T-helper 17 cell (primary cell): ENCODE data around the gene PRSS3. TPM values are rescaled to one million over a fixed set of nuclear protein-coding genes. Genes with fewer than 3 reads are reported as not detected.
"Not testable (repeated sequence)": the region's sequence is repeated elsewhere in the genome, so short reads cannot be mapped to it uniquely, and the experiment has no call there.

Experiments
- ATAC-seq: fragments of 150-1000 bp; cut with Tn5 transposase; 2 replicates; pipeline ENCODE4 v1.10.0; 2021; ENCODE audit warnings: mild to moderate bottlenecking, moderate library complexity
- DNase-seq, 3 donors: peaks; one replicate each; pipeline versions ENCODE4 v3.0.0 to v3.0.0-alpha.2; 2020 to 2021
- H3K9me3 ChIP-seq: one replicate; pipeline ENCODE4 v1.7.0; 2013; ENCODE audit warnings: low read length, mild to moderate bottlenecking; ENCODE audit not compliant: control insufficient read depth, poor library complexity, severe bottlenecking
- H3K27ac Mint-ChIP-seq: one replicate; pipeline ENCODE4 v1.8.0; 2022; ENCODE audit warnings: mild to moderate bottlenecking, moderate library complexity, mixed read lengths
- H3K27me3 Mint-ChIP-seq: one replicate; pipeline ENCODE4 v1.8.0; 2022; ENCODE audit warnings: mixed read lengths
- H3K36me3 Mint-ChIP-seq: one replicate; pipeline ENCODE4 v1.8.0; 2022; ENCODE audit warnings: low read depth, mixed read lengths
- H3K4me1 Mint-ChIP-seq: one replicate; pipeline ENCODE4 v1.8.0; 2022; ENCODE audit warnings: mild to moderate bottlenecking, mixed read lengths
- H3K4me3 Mint-ChIP-seq: one replicate; pipeline ENCODE4 v1.8.0; 2022; ENCODE audit warnings: mild to moderate bottlenecking, moderate library complexity, mixed read lengths
- total RNA-seq, 4 donors: library from RNA in 2 of 4; stranded (reverse) in 2 of 4; gene quantifications; one replicate each; pipeline ENCODE4 v1.2.3 and lab custom pipeline; 2022 to 2026

PRSS3 gene
- total RNA-seq, 2 donors from 2014 or later = not detected

- no peaks in the 10 kb centered on the region for H3K9me3 ChIP-seq
- ATAC-seq (no peak), DNase-seq (no peak)
- Mint-ChIP-seq H3K36me3 (no peaks in the 10 kb centered on the region), H3K27me3 (peaks cover 5% of the 10 kb centered on the region), H3K4me3 (no peak overlapping the region), H3K27ac (peak overlapping the region; percentile 93), H3K4me1 (peaks cover 42% of the 10 kb centered on the region)
These were observed 20.4 kb downstream of the PRSS3 start for GRCh38 chr9:33815781-33816180.

GRCh38 chr9:33816327-33817252 is 21.2 kb downstream of the PRSS3 start, which contains the start of gene UBE2R2:
TSS of gene UBE2R2 (plus strand) at chr9:33817160. CDS start at chr9:33817758, 598 bp downstream.
- Mint-ChIP-seq H3K36me3 (no peaks in the 10 kb centered on the region), H3K4me1 (peaks cover 44% of the 10 kb centered on the region), H3K27me3 (peaks cover 5% of the 10 kb centered on the region), H3K27ac (peak within 1 kb of the TSS; percentile 93), H3K4me3 (peak within 1 kb of the TSS; percentile 91)
- ATAC-seq = peak; percentile 84
- no peaks in the 10 kb centered on the region for H3K9me3 ChIP-seq
- DNase-seq = peak; percentile 81 to 95 (median 93)

- Mint-ChIP-seq H3K27ac (no peak overlapping the region), H3K36me3 (no peaks in the 10 kb centered on the region), H3K4me3 (peak overlapping the region; percentile 91), H3K4me1 (peaks cover 42% of the 10 kb centered on the region), H3K27me3 (no peaks in the 10 kb centered on the region)
- ATAC-seq = peak; percentile 1
- peak; percentile 25 to 46 (median 40) for DNase-seq
- H3K9me3 ChIP-seq = no peaks in the 10 kb centered on the region
These were observed 22.2 kb downstream of the PRSS3 start for GRCh38 chr9:33817327-33818166.

- DNase-seq = peak in 1 of 3 donors; percentile 14
- no peak for ATAC-seq
- H3K36me3 Mint-ChIP-seq = no peaks in the 10 kb centered on the region
- H3K27me3 Mint-ChIP-seq = no peaks in the 10 kb centered on the region
- H3K4me3 Mint-ChIP-seq = peak overlapping the region; percentile 91
- peaks cover 42% of the 10 kb centered on the region for H3K4me1 Mint-ChIP-seq
- H3K27ac Mint-ChIP-seq = peak overlapping the region; percentile 83
- no peaks in the 10 kb centered on the region for H3K9me3 ChIP-seq
These were observed 22.9 kb downstream of the PRSS3 start for GRCh38 chr9:33818167-33818846.

- ATAC-seq (no peak), DNase-seq (no peak)
- peak overlapping the region; percentile 91 for H3K4me3 Mint-ChIP-seq
- no peaks in the 10 kb centered on the region for H3K36me3 Mint-ChIP-seq
- peak overlapping the region; percentile 83 for H3K27ac Mint-ChIP-seq
- H3K27me3 Mint-ChIP-seq = no peaks in the 10 kb centered on the region
- peaks cover 39% of the 10 kb centered on the region for H3K4me1 Mint-ChIP-seq
- H3K9me3 ChIP-seq = no peaks in the 10 kb centered on the region
These were observed 23.6 kb downstream of the PRSS3 start for GRCh38 chr9:33818847-33819500.

GRCh38 chr9:33820231-33820745 is 24.9 kb downstream of the PRSS3 start:
- peak overlapping the region; percentile 19 for H3K27ac Mint-ChIP-seq
- no peaks in the 10 kb centered on the region for H3K27me3 Mint-ChIP-seq
- H3K36me3 Mint-ChIP-seq = no peaks in the 10 kb centered on the region

GRCh38 chr9:33823801-33824200 is 28.4 kb downstream of the PRSS3 start:
- DNase-seq = no peak
- Mint-ChIP-seq H3K36me3 (no peaks in the 10 kb centered on the region), H3K27me3 (no peaks in the 10 kb centered on the region), H3K4me3 (no peak overlapping the region), H3K4me1 (peaks cover 18% of the 10 kb centered on the region), H3K27ac (no peak overlapping the region)
- no peak for ATAC-seq
- H3K9me3 ChIP-seq = no peaks in the 10 kb centered on the region

More at GRCh38 chr9:33820231-33820745, 24.9 kb downstream of the PRSS3 start:
- Mint-ChIP-seq H3K4me3 (peak overlapping the region; percentile 36), H3K4me1 (peaks cover 31% of the 10 kb centered on the region)
- no peaks in the 10 kb centered on the region for H3K9me3 ChIP-seq
- ATAC-seq = no peak
- no peak for DNase-seq

- not testable (repeated sequence) for H3K27ac Mint-ChIP-seq, H3K4me1 Mint-ChIP-seq, ATAC-seq
These were observed 31.9 kb downstream of the PRSS3 start for GRCh38 chr9:33827285-33827684.

GRCh38 chr9:33829641-33830230 is 34.4 kb downstream of the PRSS3 start:
- H3K27me3 Mint-ChIP-seq, H3K27ac Mint-ChIP-seq: not testable (repeated sequence)

More at GRCh38 chr9:33827285-33827684, 31.9 kb downstream of the PRSS3 start:
- H3K36me3 Mint-ChIP-seq, H3K9me3 ChIP-seq, H3K4me3 Mint-ChIP-seq, H3K27me3 Mint-ChIP-seq, DNase-seq: not testable (repeated sequence)

GRCh38 chr9:33835625-33836260 is 40.4 kb downstream of the PRSS3 start:
- H3K4me1 Mint-ChIP-seq = peaks cover 32% of the 10 kb centered on the region
- DNase-seq = no peak
- H3K9me3 ChIP-seq = no peaks in the 10 kb centered on the region
- H3K4me3 Mint-ChIP-seq = no peak overlapping the region
- H3K27ac Mint-ChIP-seq = peak overlapping the region; percentile 75
- H3K36me3 Mint-ChIP-seq = no peaks in the 10 kb centered on the region
- H3K27me3 Mint-ChIP-seq = no peaks in the 10 kb centered on the region
- no peak for ATAC-seq

More at GRCh38 chr9:33829641-33830230, 34.4 kb downstream of the PRSS3 start:
- not testable (repeated sequence) for H3K36me3 Mint-ChIP-seq, DNase-seq, H3K4me3 Mint-ChIP-seq, ATAC-seq, H3K4me1 Mint-ChIP-seq, H3K9me3 ChIP-seq

GRCh38 chr9:33836261-33836660 is 40.9 kb downstream of the PRSS3 start:
- not testable (repeated sequence) for H3K9me3 ChIP-seq, H3K27ac Mint-ChIP-seq, H3K4me3 Mint-ChIP-seq, DNase-seq, H3K27me3 Mint-ChIP-seq, H3K36me3 Mint-ChIP-seq
- peak; percentile 25 for ATAC-seq
- H3K4me1 Mint-ChIP-seq = peaks cover 33% of the 10 kb centered on the region
